OCI-LY3 (cell line): ENCODE measurements around the gene ATG4D.

Source experiments
- H2AFZ ChIP-seq: fragments of 200-600, 300-600 bp; shearing (Covaris generic); 2 replicates; pipeline ENCODE4 v1.6.0; 2014; ENCODE audit warnings: antibody characterized with exemption, low read depth, low read length
- H3K27ac ChIP-seq: fragments of 200-600, 300-600 bp; sonication (generic); 2 replicates; pipeline ENCODE4 v1.5.1; 2014; ENCODE audit warnings: mild to moderate bottlenecking, low read length, moderate library complexity, mixed read lengths
- H3K27me3 ChIP-seq: fragments of 200-600, 300-600 bp; sonication (generic); 2 replicates; pipeline ENCODE4 v1.6.1; 2014; ENCODE audit warnings: low read depth, low read length, mixed read lengths
- H3K36me3 ChIP-seq: fragments of 200-600, 300-600 bp; sonication (generic); replicated peaks from 2 replicates; pipeline ENCODE3; 2014; ENCODE audit warnings: low read depth, low read length, mixed read lengths
- H3K4me1 ChIP-seq: fragments of 300-600, 200-600 bp; sonication (generic); 2 replicates; pipeline ENCODE4 v1.6.1; 2014; ENCODE audit warnings: low read length, mixed read lengths
- H3K4me2 ChIP-seq: fragments of 200-600, 300-600 bp; sonication (generic); 2 replicates; pipeline ENCODE4 v1.6.1; 2014; ENCODE audit warnings: low read length, mixed read lengths
- H3K4me3 ChIP-seq: fragments of 300-600, 200-600 bp; sonication (generic); 2 replicates; pipeline ENCODE4 v1.5.1; 2014; ENCODE audit warnings: antibody characterized with exemption, mild to moderate bottlenecking, low read length, moderate library complexity
- H3K79me2 ChIP-seq: fragments of 300-600, 200-600 bp; shearing (Covaris generic); 2 replicates; pipeline ENCODE4 v1.6.1; 2014; ENCODE audit warnings: mild to moderate bottlenecking, low read length, mixed read lengths
- H3K9ac ChIP-seq: fragments of 300-600, 200-600 bp; shearing (Covaris generic); 2 replicates; pipeline ENCODE4 v1.6.0; 2014; ENCODE audit warnings: mild to moderate bottlenecking, low read length, moderate library complexity
- H3K9me3 ChIP-seq: fragments of 200-600, 300-600 bp; shearing (Covaris generic); 2 replicates; pipeline ENCODE4 v1.6.1; 2014; ENCODE audit warnings: low read length, mixed read lengths; ENCODE audit not compliant: insufficient read depth
- H4K20me1 ChIP-seq: fragments of 200-600, 300-600 bp; sonication (generic); 2 replicates; pipeline ENCODE4 v1.6.1; 2016; ENCODE audit warnings: low read length, mixed read lengths; ENCODE audit not compliant: insufficient read depth
- CTCF ChIP-seq: fragments of 200-600, 300-600 bp; sonication (generic); IDR thresholded peaks from 2 replicates; pipeline ENCODE4 v1.5.1; 2014; ENCODE audit warnings: antibody characterized with exemption, low read length, low read depth
- EZH2phosphoT487 ChIP-seq: fragments of 200-600 bp; shearing (Covaris generic); IDR thresholded peaks from 2 replicates; pipeline ENCODE4 v1.6.1; 2018; ENCODE audit warnings: antibody characterized with exemption, mixed run types, low read depth

The ATG4D gene

GRCh38 chr19:10583036-10583776 lies 39.5 kb downstream of the ATG4D start:
- H3K27ac ChIP-seq = no peak overlapping the region
- TF ChIP-seq CTCF = no peak
- TF ChIP-seq EZH2phosphoT487 = no peak
- H3K4me3 ChIP-seq = no peak overlapping the region
- H3K79me2 ChIP-seq = no peaks in the 10 kb centered on the region
- H4K20me1 ChIP-seq = no peaks in the 10 kb centered on the region
- H3K4me1 ChIP-seq = no peaks in the 10 kb centered on the region; the same call in 1 of the 2 replicates
- H3K9me3 ChIP-seq = no peaks in the 10 kb centered on the region
- no peak overlapping the region for H3K4me2 ChIP-seq
- H3K9ac ChIP-seq = no peak overlapping the region
- H2AFZ ChIP-seq = no peak overlapping the region
- no peaks in the 10 kb centered on the region for H3K36me3 ChIP-seq
- H3K27me3 ChIP-seq = peaks cover 10% of the 10 kb centered on the region; the same call in 1 of the 2 replicates

DNA sequence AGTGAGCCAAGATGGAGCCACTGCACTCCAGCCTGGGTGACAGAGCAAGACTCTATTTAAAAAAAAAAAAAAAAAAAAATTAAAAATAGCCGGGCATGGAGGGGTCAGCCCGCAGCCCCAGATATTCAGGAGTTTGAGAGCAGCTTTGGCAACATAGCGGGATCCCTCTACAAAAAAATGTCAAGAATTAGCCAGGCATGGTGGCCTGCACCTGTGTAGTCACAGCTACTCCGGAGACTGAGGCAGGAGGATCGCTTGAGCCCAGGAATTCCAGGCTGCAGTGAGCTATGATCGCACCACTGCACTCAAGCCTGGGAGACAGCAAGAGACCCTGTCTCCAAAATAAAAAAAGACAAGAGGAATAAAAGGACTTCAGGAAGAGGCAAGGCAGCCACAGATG lies 42.7 kb downstream of the ATG4D start:
- no peak overlapping the region for H3K9ac ChIP-seq
- no peak overlapping the region for H3K4me3 ChIP-seq
- H3K4me2 ChIP-seq = no peak overlapping the region
- no peak overlapping the region for H3K27ac ChIP-seq
- no peaks in the 10 kb centered on the region for H3K36me3 ChIP-seq
- no peaks in the 10 kb centered on the region for H4K20me1 ChIP-seq
- TF ChIP-seq EZH2phosphoT487 (no peak), CTCF (no peak)
- H3K27me3 ChIP-seq = peaks cover 10% of the 10 kb centered on the region; the same call in 1 of the 2 replicates
- no peaks in the 10 kb centered on the region for H3K9me3 ChIP-seq
- H2AFZ ChIP-seq = no peak overlapping the region
- H3K79me2 ChIP-seq = no peaks in the 10 kb centered on the region
- no peaks in the 10 kb centered on the region; the same call in 1 of the 2 replicates for H3K4me1 ChIP-seq

DNA sequence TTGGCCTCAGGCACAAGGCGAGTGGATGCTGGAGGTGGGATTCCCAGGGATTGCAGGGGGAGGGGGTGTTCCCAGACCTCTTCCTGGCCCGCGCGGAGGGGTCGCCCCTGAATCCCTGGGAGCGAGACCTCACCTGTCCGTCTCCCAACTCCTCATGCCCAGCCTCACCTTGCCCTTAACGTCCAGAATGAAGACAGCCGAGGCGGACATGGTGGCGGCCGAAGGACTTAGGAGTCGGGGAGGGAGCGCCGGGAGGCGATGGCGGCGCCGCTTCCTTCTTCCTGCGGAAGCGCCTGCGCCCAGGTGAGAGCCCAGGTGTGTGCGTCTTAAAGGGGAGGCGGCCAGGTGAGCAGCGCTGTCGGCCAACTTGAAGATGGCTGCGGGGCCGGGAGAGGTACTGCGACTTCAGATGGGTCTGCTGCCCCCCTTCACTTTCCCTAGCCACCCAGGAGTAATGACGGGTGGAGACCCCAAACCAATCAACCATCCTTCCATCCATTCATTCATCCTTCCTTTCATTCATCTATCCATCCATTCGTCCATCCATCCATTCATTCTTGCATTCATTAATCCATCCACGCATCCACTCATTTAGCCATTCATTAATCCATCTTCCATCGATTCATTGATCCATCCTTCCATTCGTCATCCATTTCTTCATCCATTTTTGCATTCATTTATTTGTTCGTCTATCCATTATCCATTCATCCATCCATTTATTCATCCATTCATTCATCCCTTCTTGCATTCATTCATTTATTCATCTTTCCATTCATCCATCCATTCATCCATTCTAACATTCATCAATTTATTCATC lies 43.5 kb downstream of the ATG4D start, which contains the start of gene AP1M2:
TSS of gene AP1M2 (minus strand) at position 291 of the 817 bp plus-strand sequence. CDS start at position 210, 81 bp downstream.
- no peak within 1 kb of the TSS for H3K27ac ChIP-seq
- H3K4me2 ChIP-seq = no peak within 1 kb of the TSS
- no peaks in the 10 kb centered on the region for H3K4me1 ChIP-seq
- no peak within 1 kb of the TSS for H3K4me3 ChIP-seq
- no peaks in the 10 kb centered on the region for H3K36me3 ChIP-seq
- H2AFZ ChIP-seq = no peak within 1 kb of the TSS
- TF ChIP-seq CTCF (no peak), EZH2phosphoT487 (no peak)
- H4K20me1 ChIP-seq = no peaks in the 10 kb centered on the region
- no peaks in the 10 kb centered on the region for H3K9me3 ChIP-seq
- H3K9ac ChIP-seq = no peak within 1 kb of the TSS
- peaks cover 10% of the 10 kb centered on the region; the same call in 1 of the 2 replicates for H3K27me3 ChIP-seq
- H3K79me2 ChIP-seq = no peaks in the 10 kb centered on the region

GRCh38 chr19:10587839-10588150 lies 44.1 kb downstream of the ATG4D start:
- no peak overlapping the region for H2AFZ ChIP-seq
- H3K27ac ChIP-seq = no peak overlapping the region
- no peaks in the 10 kb centered on the region for H3K79me2 ChIP-seq
- H4K20me1 ChIP-seq = no peaks in the 10 kb centered on the region
- H3K4me1 ChIP-seq = no peaks in the 10 kb centered on the region
- no peak for TF ChIP-seq EZH2phosphoT487
- no peak for TF ChIP-seq CTCF
- H3K4me2 ChIP-seq = no peak overlapping the region
- H3K27me3 ChIP-seq = peaks cover 10% of the 10 kb centered on the region; the same call in 1 of the 2 replicates
- no peak overlapping the region for H3K9ac ChIP-seq
- H3K4me3 ChIP-seq = no peak overlapping the region
- no peaks in the 10 kb centered on the region for H3K36me3 ChIP-seq
- no peaks in the 10 kb centered on the region for H3K9me3 ChIP-seq
